ENCODE results near the gene NTNG2.

NTNG2 gene

GRCh38 chr9:132244582-132245455 is 83.0 kb downstream of the NTNG2 start:
- Histone ChIP-seq H3F3A (ENCODE audit: insufficient read depth) (no peaks in the 10 kb centered on the region), H3K27ac (ENCODE audit: low read depth, low read length) (no peak overlapping the region), H3K27me3 (ENCODE audit: low read length) (no peaks in the 10 kb centered on the region), H3K79me2 (ENCODE audit: insufficient read depth, low read length) (no peaks in the 10 kb centered on the region), H2AFZ (ENCODE audit: low read depth, low read length, severe bottlenecking) (no peak overlapping the region), H3K9me2 (replicated peaks; ENCODE audit: insufficient read depth, low read length) (no peaks in the 10 kb centered on the region), H3K9ac (ENCODE audit: low read length) (no peak overlapping the region), H4K20me1 (ENCODE audit: low read depth, low read length) (no peaks in the 10 kb centered on the region), H3K4me2 (ENCODE audit: low read depth, low read length, poor library complexity, severe bottlenecking) (no peak overlapping the region), H3K9me3 (ENCODE audit: insufficient read depth, low read length) (no peaks in the 10 kb centered on the region), H3K36me3 (ENCODE audit: low read length) (no peaks in the 10 kb centered on the region), H3K4me3 (ENCODE audit: insufficient read depth, low read length, poor library complexity, severe bottlenecking) (no peak overlapping the region)
- TF ChIP-seq CTCF (IDR thresholded peaks at IDR 0.05; ENCODE audit: insufficient read depth, low read length, poor library complexity, severe bottlenecking): no peak
- TF ChIP-seq EZH2phosphoT487 (conservative IDR thresholded peaks at IDR 0.05; ENCODE audit: low read length): no peak

GRCh38 chr9:132245465-132245864 is 83.6 kb downstream of the NTNG2 start:
- Histone ChIP-seq H3K9ac (ENCODE audit: low read length) (no peak overlapping the region), H3K9me3 (ENCODE audit: insufficient read depth, low read length) (no peaks in the 10 kb centered on the region), H3K36me3 (ENCODE audit: low read length) (no peaks in the 10 kb centered on the region), H3K4me3 (ENCODE audit: insufficient read depth, low read length, poor library complexity, severe bottlenecking) (no peak overlapping the region), H3K4me2 (ENCODE audit: low read depth, low read length, poor library complexity, severe bottlenecking) (no peak overlapping the region), H3K27ac (ENCODE audit: low read depth, low read length) (no peak overlapping the region), H4K20me1 (ENCODE audit: low read depth, low read length) (no peaks in the 10 kb centered on the region), H3K79me2 (ENCODE audit: insufficient read depth, low read length) (no peaks in the 10 kb centered on the region), H2AFZ (ENCODE audit: low read depth, low read length, severe bottlenecking) (no peak overlapping the region), H3K9me2 (replicated peaks; ENCODE audit: insufficient read depth, low read length) (no peaks in the 10 kb centered on the region), H3K27me3 (ENCODE audit: low read length) (no peaks in the 10 kb centered on the region), H3F3A (ENCODE audit: insufficient read depth) (no peaks in the 10 kb centered on the region)
- TF ChIP-seq EZH2phosphoT487 (conservative IDR thresholded peaks at IDR 0.05; ENCODE audit: low read length): no peak
- TF ChIP-seq CTCF (IDR thresholded peaks at IDR 0.05; ENCODE audit: insufficient read depth, low read length, poor library complexity, severe bottlenecking): no peak

GRCh38 chr9:132247942-132248341 is 86.1 kb downstream of the NTNG2 start:
- H3K9me3 ChIP-seq (ENCODE audit: insufficient read depth, low read length): no peaks in the 10 kb centered on the region
- H3K9me2 ChIP-seq (replicated peaks; ENCODE audit: insufficient read depth, low read length): no peaks in the 10 kb centered on the region
- H3K9ac ChIP-seq (ENCODE audit: low read length): no peak overlapping the region
- H3K4me3 ChIP-seq (ENCODE audit: insufficient read depth, low read length, poor library complexity, severe bottlenecking): no peak overlapping the region
- H3F3A ChIP-seq (ENCODE audit: insufficient read depth): no peaks in the 10 kb centered on the region
- no peaks in the 10 kb centered on the region for H3K79me2 ChIP-seq (ENCODE audit: insufficient read depth, low read length)
- H3K27ac ChIP-seq (ENCODE audit: low read depth, low read length): no peak overlapping the region
- no peak for TF ChIP-seq CTCF (IDR thresholded peaks at IDR 0.05; ENCODE audit: insufficient read depth, low read length, poor library complexity, severe bottlenecking)
- TF ChIP-seq EZH2phosphoT487 (conservative IDR thresholded peaks at IDR 0.05; ENCODE audit: low read length): no peak
- no peak overlapping the region for H3K4me2 ChIP-seq (ENCODE audit: low read depth, low read length, poor library complexity, severe bottlenecking)
- H3K36me3 ChIP-seq (ENCODE audit: low read length): no peaks in the 10 kb centered on the region
- H4K20me1 ChIP-seq (ENCODE audit: low read depth, low read length): no peaks in the 10 kb centered on the region
- no peak overlapping the region for H2AFZ ChIP-seq (ENCODE audit: low read depth, low read length, severe bottlenecking)
- no peaks in the 10 kb centered on the region for H3K27me3 ChIP-seq (ENCODE audit: low read length)

All from SU-DHL-6 (cell line).